CD4-positive, alpha-beta memory T cell (primary cell): Measurements from ENCODE around the gene MLLT3. TPM values are rescaled to one million over a fixed set of nuclear protein-coding genes. Genes with fewer than 3 reads are reported as not detected.

Experiments used
- CTCF ChIA-PET: fragments of 350-600 bp; sonication (Branson Sonifier 250); formaldehyde crosslinking; loops from one replicate; lab custom pipeline; 2021; ENCODE audit warnings: inconsistent platforms; ENCODE audit not compliant: partially characterized antibody; lab: Charles Lee
- POLR2A ChIA-PET: fragments of 350-600 bp; sonication (Branson Sonifier 250); formaldehyde crosslinking; loops from one replicate; lab custom pipeline; 2021; ENCODE audit not compliant: partially characterized antibody; lab: Charles Lee
- DNase-seq, 5 donors: peaks; one replicate each; pipeline versions ENCODE4 v3.0.0 to v3.0.0-alpha.2; 2020 to 2022; ENCODE audit warnings: mixed read lengths in 1 of 5
- H3K27ac ChIP-seq: one replicate; pipeline ENCODE4 v1.7.0; 2013; ENCODE audit warnings: low read depth, low read length
- H3K27me3 ChIP-seq: 2 replicates; pipeline ENCODE4 v1.7.0; 2013; ENCODE audit warnings: mild to moderate bottlenecking, low read length, moderate library complexity; ENCODE audit not compliant: insufficient read depth
- H3K36me3 ChIP-seq: 2 replicates; pipeline ENCODE4 v1.7.0; 2013; ENCODE audit warnings: mild to moderate bottlenecking, low read length, moderate library complexity; ENCODE audit not compliant: insufficient read depth
- H3K4me1 ChIP-seq: 2 replicates; pipeline ENCODE4 v1.7.0; 2013; ENCODE audit warnings: mild to moderate bottlenecking, low read length, moderate library complexity; ENCODE audit not compliant: insufficient read depth
- H3K4me3 ChIP-seq, 2 donors: one replicate each; pipeline ENCODE4 v1.7.0; 2013; ENCODE audit warnings: low read length in 2 of 2, mild to moderate bottlenecking in 1 of 2
- H3K9me3 ChIP-seq, 2 donors: one replicate each; pipeline ENCODE4 v1.7.0; 2013; ENCODE audit warnings: low read length in 2 of 2, control low read depth in 1 of 2; ENCODE audit not compliant: control insufficient read depth in 1 of 2
- H3K27ac Mint-ChIP-seq, 7 donors: one replicate each; pipeline ENCODE4 v1.8.0; 2020 to 2021; ENCODE audit warnings: mixed read lengths in 7 of 7, mild to moderate bottlenecking in 6 of 7, inconsistent platforms in 3 of 7, moderate library complexity in 3 of 7
- H3K27me3 Mint-ChIP-seq, 2 donors: one replicate each; pipeline ENCODE4 v1.8.0; 2020 to 2021; ENCODE audit warnings: mixed read lengths in 2 of 2
- H3K36me3 Mint-ChIP-seq, 2 donors: one replicate each; pipeline ENCODE4 v1.8.0; 2020 to 2021; ENCODE audit warnings: mixed read lengths in 2 of 2, inconsistent platforms in 1 of 2, mild to moderate bottlenecking in 1 of 2
- H3K4me1 Mint-ChIP-seq, 4 donors: one replicate each; pipeline ENCODE4 v1.8.0; 2020 to 2021; ENCODE audit warnings: mixed read lengths in 4 of 4, mild to moderate bottlenecking in 1 of 4
- H3K4me3 Mint-ChIP-seq, 8 donors: one replicate each; pipeline ENCODE4 v1.8.0; 2020 to 2021; ENCODE audit warnings: mixed read lengths in 8 of 8, mild to moderate bottlenecking in 7 of 8, moderate library complexity in 6 of 8, inconsistent platforms in 3 of 8
- H3K9me3 Mint-ChIP-seq, 8 donors: one replicate each; pipeline ENCODE4 v1.8.0; 2020 to 2021; ENCODE audit warnings: mixed read lengths in 8 of 8, mild to moderate bottlenecking in 5 of 8, inconsistent platforms in 3 of 8, moderate library complexity in 1 of 8
- intact Hi-C: fragments of 100-400 bp; cut with micrococcal nuclease; formaldehyde crosslinking; loops from one replicate; pipeline ENCODE4 v1.15.1; 2023
- polyA plus RNA-seq, 2 donors: library from polyadenylated mRNA; unstranded; fragments of 300-500 nt; fragmentation: Illumina TruSeq; gene quantifications; one replicate each; pipeline ENCODE4 v1.2.3, GENCODE V29; 2021
- total RNA-seq, 2 experiments: library from RNA; stranded (reverse); gene quantifications; one replicate each; pipeline ENCODE4 v1.2.3, GENCODE V29; 2021

Gene MLLT3
- total and polyA plus RNA-seq, 4 experiments from 2014 or later: 20.7 to 54.4 (median 42.5) TPM

DNA sequence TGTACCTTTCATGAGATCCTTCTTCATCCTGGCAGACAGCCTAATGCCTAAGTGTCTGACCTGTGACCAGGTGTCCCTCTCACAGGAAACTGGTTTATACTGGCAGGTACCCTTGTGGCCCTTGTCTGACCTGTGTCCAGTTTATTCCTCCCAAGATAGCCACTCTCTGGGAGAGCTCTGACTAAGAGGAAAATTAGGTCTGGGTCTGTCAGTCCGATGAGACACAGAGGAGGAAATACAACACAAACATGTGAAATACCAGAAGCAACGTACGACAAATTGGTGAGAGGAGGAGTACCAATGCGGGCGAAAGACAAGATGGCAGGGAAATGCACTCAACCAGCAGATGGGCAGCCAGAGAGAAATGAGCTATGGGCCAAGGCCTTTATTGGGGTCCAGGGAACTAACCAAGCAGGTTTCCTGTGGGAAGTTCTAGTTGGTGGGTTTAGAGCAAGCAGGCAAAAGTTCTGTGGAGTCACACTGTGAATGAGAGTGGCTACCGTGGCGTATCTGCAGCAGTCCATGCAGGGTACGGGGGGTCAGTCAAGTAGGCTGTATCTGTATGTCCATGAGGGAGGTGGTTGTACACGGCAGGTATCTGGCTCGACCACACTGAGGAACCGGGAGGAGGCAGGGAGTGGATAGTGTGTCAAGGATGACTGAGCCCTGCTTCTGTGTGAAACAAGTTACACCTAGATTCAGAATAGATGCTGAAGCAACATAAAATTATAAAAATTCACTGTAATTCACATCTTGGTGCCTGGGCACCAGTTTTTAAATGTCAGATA lies 109.0 kb downstream of the MLLT3 start:
- no peaks in the 10 kb centered on the region for H3K36me3 ChIP-seq
- ChIA-PET POLR2A (no interaction called here), CTCF (no interaction called here)
- H3K9me3 Mint-ChIP-seq: peaks cover 0 to 3% (median 0%) of the 10 kb centered on the region in 8 donors
- no peaks in the 10 kb centered on the region for H3K9me3 ChIP-seq
- peak overlapping the region in 5 of 7 donors; percentile 23 to 69 (median 61) for H3K27ac Mint-ChIP-seq
- intact Hi-C loops: no loop called here
- H3K4me1 Mint-ChIP-seq: peaks cover 56 to 77% (median 63%) of the 10 kb centered on the region in 4 donors
- H3K27ac ChIP-seq: no peak overlapping the region
- peak overlapping the region in 3 of 8 donors; percentile 8 to 49 (median 14) for H3K4me3 Mint-ChIP-seq
- no peaks in the 10 kb centered on the region for H3K27me3 ChIP-seq
- H3K27me3 Mint-ChIP-seq: no peaks in the 10 kb centered on the region
- no peak for DNase-seq
- no peak overlapping the region for H3K4me3 ChIP-seq
- H3K36me3 Mint-ChIP-seq: peaks cover 1 to 8% of the 10 kb centered on the region in 2 donors
- peaks cover 44% of the 10 kb centered on the region for H3K4me1 ChIP-seq

DNA sequence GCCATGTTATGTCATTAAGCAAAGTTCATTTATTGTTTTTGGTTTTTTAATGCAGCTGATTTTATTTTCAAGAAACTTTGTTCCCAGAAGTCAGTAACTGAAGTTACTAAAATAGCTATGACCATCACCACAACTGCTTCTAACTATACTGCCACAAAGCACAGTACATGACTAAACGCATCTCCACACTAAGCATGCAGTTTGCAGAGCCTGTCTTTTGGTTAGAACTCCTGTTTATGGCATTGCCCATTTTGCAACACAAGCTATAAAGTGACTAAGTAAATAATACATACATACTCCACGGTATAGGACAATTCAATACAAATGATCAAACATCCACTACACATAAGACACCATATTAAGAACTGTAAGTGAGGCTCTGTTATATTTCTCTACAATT lies 109.7 kb downstream of the MLLT3 start:
- Histone ChIP-seq H3K36me3 (no peaks in the 10 kb centered on the region), H3K27me3 (no peaks in the 10 kb centered on the region), H3K27ac (no peak overlapping the region), H3K4me1 (peaks cover 51% of the 10 kb centered on the region), H3K4me3 (no peak overlapping the region), H3K9me3 (no peaks in the 10 kb centered on the region)
- POLR2A ChIA-PET: interaction anchor here (0.8 kb wide), 1 partner anchor 15 kb away, joined by 3 read pairs; no protein-coding TSS in a partner anchor
- no peaks in the 10 kb centered on the region for H3K27me3 Mint-ChIP-seq
- no peak for DNase-seq
- peaks cover 0 to 3% (median 0%) of the 10 kb centered on the region in 8 donors for H3K9me3 Mint-ChIP-seq
- H3K36me3 Mint-ChIP-seq: peaks cover 1 to 5% of the 10 kb centered on the region in 2 donors
- peak overlapping the region in 1 of 8 donors; percentile 18 for H3K4me3 Mint-ChIP-seq
- CTCF ChIA-PET: no interaction called here
- H3K27ac Mint-ChIP-seq: peak overlapping the region in 2 of 7 donors; percentile 12 to 37
- peaks cover 60 to 82% (median 68%) of the 10 kb centered on the region in 4 donors for H3K4me1 Mint-ChIP-seq
- intact Hi-C loops: no loop called here

DNA sequence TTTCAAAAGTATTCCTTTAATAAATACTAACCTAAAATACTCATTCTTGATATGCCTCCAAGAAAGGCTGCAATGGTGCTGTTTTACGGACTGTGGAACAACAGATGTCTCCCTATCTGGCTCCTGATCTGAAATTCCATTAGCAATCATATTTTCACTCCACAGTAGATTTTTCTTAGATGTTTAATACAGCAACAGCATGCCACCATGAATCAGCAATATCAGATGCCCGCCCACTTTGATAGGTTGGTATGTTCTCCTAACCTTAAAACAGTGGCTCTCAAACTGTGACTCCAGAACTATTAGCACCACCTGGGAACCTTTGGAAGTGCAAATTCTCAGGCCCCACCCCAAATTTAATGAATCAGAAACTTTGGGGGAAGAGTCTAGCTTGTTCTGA lies 110.2 kb downstream of the MLLT3 start:
- Mint-ChIP-seq H3K27me3 (no peaks in the 10 kb centered on the region), H3K36me3 (peaks cover 1 to 3% of the 10 kb centered on the region in 2 donors), H3K4me3 (no peak overlapping the region), H3K27ac (no peak overlapping the region), H3K9me3 (peaks cover 0 to 1% (median 0%) of the 10 kb centered on the region in 8 donors), H3K4me1 (peaks cover 61 to 82% (median 72%) of the 10 kb centered on the region in 4 donors)
- Histone ChIP-seq H3K27ac (no peak overlapping the region), H3K27me3 (no peaks in the 10 kb centered on the region), H3K4me3 (no peak overlapping the region), H3K4me1 (peaks cover 55% of the 10 kb centered on the region), H3K9me3 (no peaks in the 10 kb centered on the region), H3K36me3 (no peaks in the 10 kb centered on the region)
- POLR2A ChIA-PET: interaction anchor here (0.8 kb wide), 1 partner anchor 15 kb away, joined by 3 read pairs; no protein-coding TSS in a partner anchor
- no peak for DNase-seq
- intact Hi-C loops: no loop called here
- CTCF ChIA-PET: no interaction called here

DNA sequence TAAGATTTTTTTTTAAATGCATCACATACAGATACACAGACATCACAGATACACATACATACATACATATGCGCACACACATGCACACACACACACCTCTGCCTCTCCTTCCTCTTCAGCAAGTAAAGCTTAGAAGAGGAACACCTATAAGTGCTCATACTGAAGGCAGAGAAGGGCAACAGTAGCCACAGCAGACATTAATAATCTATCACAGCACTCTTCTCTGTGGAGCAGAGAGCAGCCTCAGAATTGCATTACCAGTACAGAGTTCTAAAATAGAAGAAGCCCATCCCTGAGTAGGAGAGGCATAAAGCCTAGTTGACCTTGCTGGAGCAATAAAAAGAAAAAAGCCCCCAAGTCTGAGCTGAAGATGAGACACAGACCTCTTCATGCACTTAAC lies 110.6 kb downstream of the MLLT3 start:
- ChIA-PET POLR2A (interaction anchor here (0.8 kb wide), 1 partner anchor 16 kb away, joined by 3 read pairs; no protein-coding TSS in a partner anchor), CTCF (no interaction called here)
- H3K36me3 Mint-ChIP-seq: peaks cover 1 to 3% of the 10 kb centered on the region in 2 donors
- DNase-seq: no peak
- no peaks in the 10 kb centered on the region for H3K36me3 ChIP-seq
- no peak overlapping the region for H3K4me3 Mint-ChIP-seq
- H3K4me1 ChIP-seq: peaks cover 55% of the 10 kb centered on the region
- no peaks in the 10 kb centered on the region for H3K9me3 ChIP-seq
- peak overlapping the region in 1 of 7 donors; percentile 37 for H3K27ac Mint-ChIP-seq
- no peak overlapping the region for H3K27ac ChIP-seq
- intact Hi-C loops: no loop called here
- no peak overlapping the region for H3K4me3 ChIP-seq
- H3K27me3 ChIP-seq: no peaks in the 10 kb centered on the region
- H3K4me1 Mint-ChIP-seq: peaks cover 60 to 86% (median 75%) of the 10 kb centered on the region in 4 donors
- H3K27me3 Mint-ChIP-seq: no peaks in the 10 kb centered on the region
- peaks cover 0 to 1% (median 0%) of the 10 kb centered on the region in 8 donors for H3K9me3 Mint-ChIP-seq

DNA sequence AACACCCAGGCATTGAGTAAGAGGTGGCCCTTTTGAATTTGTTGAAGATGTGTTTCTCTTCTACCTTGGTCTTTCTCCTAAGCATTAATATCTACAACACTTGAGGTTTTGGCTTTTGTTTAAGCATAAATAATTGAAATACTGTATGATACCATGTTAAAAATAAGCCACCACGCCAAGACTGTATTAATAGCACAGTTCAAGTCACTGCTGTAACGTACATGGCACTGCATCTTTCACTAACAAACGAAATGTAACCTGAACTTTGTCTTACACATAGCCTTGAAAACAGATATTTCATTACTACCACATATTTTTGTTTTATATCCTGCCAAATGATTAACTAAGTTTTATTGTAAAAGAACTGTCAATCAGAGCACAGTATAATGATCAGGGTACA lies 112.8 kb downstream of the MLLT3 start:
- Mint-ChIP-seq H3K36me3 (peaks cover 1 to 3% of the 10 kb centered on the region in 2 donors), H3K27ac (peak overlapping the region in 2 of 7 donors; percentile 18 to 24), H3K9me3 (peaks cover 0 to 1% (median 0%) of the 10 kb centered on the region in 8 donors), H3K27me3 (no peaks in the 10 kb centered on the region), H3K4me3 (peak overlapping the region in 1 of 8 donors; percentile 7), H3K4me1 (peaks cover 59 to 87% (median 76%) of the 10 kb centered on the region in 4 donors)
- intact Hi-C loops: no loop called here
- H3K9me3 ChIP-seq: no peaks in the 10 kb centered on the region
- POLR2A ChIA-PET: no interaction called here
- DNase-seq: no peak
- peaks cover 61% of the 10 kb centered on the region for H3K4me1 ChIP-seq
- H3K27ac ChIP-seq: no peak overlapping the region
- H3K27me3 ChIP-seq: no peaks in the 10 kb centered on the region
- no peaks in the 10 kb centered on the region for H3K36me3 ChIP-seq
- H3K4me3 ChIP-seq: no peak overlapping the region
- CTCF ChIA-PET: interaction anchor here (0.7 kb wide), 1 partner anchor 45 kb away, joined by 3 read pairs; no protein-coding TSS in a partner anchor

DNA sequence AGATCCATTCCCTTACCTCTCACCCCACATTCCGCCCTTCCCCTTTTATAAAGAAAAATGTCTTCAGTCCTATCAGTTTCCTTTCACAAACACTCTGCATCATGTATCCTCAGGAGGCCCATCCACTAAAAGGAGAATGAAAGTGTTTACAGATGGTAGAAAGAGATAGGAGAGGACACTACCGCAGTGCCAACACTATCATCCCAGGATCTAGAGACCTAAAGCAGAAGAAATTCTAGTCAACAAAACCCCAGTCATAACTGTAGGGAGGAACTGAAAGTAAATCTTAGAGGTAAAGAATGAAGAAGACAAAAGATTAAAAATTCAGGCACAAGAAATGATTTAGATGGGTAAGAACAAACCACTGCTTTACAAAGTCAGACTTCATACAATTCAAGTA lies 114.1 kb downstream of the MLLT3 start:
- peaks cover 58% of the 10 kb centered on the region for H3K4me1 ChIP-seq

DNA sequence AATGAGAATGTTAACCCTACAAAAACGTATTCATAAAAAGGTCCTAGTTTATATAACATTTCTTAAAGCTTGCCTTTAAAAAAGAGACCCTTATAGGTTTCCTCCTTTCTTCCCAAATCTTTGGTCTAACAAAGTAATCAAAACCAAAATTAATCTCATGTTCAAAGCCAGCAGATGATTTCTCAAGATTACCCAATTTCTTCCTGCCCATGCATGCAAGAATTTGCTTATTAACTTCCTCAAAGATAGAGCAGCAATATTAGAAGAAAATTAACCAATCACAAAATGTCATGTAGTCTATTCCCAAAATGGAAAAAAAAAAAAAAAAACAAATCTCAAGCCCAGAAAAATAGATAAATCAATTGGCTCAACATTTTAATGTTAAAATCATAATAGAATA lies 114.9 kb downstream of the MLLT3 start:
- peaks cover 1 to 3% of the 10 kb centered on the region in 2 donors for H3K36me3 Mint-ChIP-seq
- intact Hi-C loops: no loop called here
- peaks cover 55 to 86% (median 70%) of the 10 kb centered on the region in 4 donors for H3K4me1 Mint-ChIP-seq
- no peak overlapping the region for H3K4me3 ChIP-seq
- H3K4me1 ChIP-seq: peaks cover 50% of the 10 kb centered on the region
- H3K27ac ChIP-seq: no peak overlapping the region
- no peaks in the 10 kb centered on the region for H3K36me3 ChIP-seq
- peak overlapping the region in 3 of 7 donors; percentile 12 to 30 (median 27) for H3K27ac Mint-ChIP-seq
- H3K4me3 Mint-ChIP-seq: peak overlapping the region in 3 of 8 donors; percentile 11 to 35 (median 13)
- ChIA-PET CTCF (no interaction called here), POLR2A (no interaction called here)
- no peaks in the 10 kb centered on the region for H3K27me3 Mint-ChIP-seq
- no peak for DNase-seq
- H3K27me3 ChIP-seq: no peaks in the 10 kb centered on the region
- H3K9me3 Mint-ChIP-seq: peaks cover 0 to 1% (median 0%) of the 10 kb centered on the region in 8 donors
- no peaks in the 10 kb centered on the region for H3K9me3 ChIP-seq

More for the DNA sequence above, 114.1 kb downstream of the MLLT3 start:
- no peaks in the 10 kb centered on the region for H3K9me3 ChIP-seq
- Mint-ChIP-seq H3K36me3 (peaks cover 1 to 3% of the 10 kb centered on the region in 2 donors), H3K27ac (peak overlapping the region in 5 of 7 donors; percentile 5 to 32 (median 12)), H3K27me3 (no peaks in the 10 kb centered on the region), H3K9me3 (peaks cover 0 to 1% (median 0%) of the 10 kb centered on the region in 8 donors), H3K4me3 (peak overlapping the region in 7 of 8 donors; percentile 1 to 65 (median 29)), H3K4me1 (peaks cover 58 to 87% (median 76%) of the 10 kb centered on the region in 4 donors)
- H3K4me3 ChIP-seq: no peak overlapping the region
- no peak overlapping the region for H3K27ac ChIP-seq
- no peaks in the 10 kb centered on the region for H3K27me3 ChIP-seq
- POLR2A ChIA-PET: no interaction called here
- DNase-seq: peak in 3 of 5 donors; percentile 8 to 29 (median 11)
- no peaks in the 10 kb centered on the region for H3K36me3 ChIP-seq
- CTCF ChIA-PET: no interaction called here
- intact Hi-C loops: no loop called here
